Nephron (organoid): Measurements from ENCODE around the gene ABCA8.

Experiments
- H3K27ac Mint-ChIP-seq, 3 experiments: 2 replicates each; pipeline ENCODE4 v1.8.0; 2020; ENCODE audit warnings: mixed read lengths in 3 of 3, mild to moderate bottlenecking in 2 of 3, moderate library complexity in 1 of 3
- H3K27me3 Mint-ChIP-seq: 2 replicates; pipeline ENCODE4 v1.8.0; 2021; ENCODE audit warnings: low read depth, mild to moderate bottlenecking, moderate library complexity, mixed read lengths
- H3K36me3 Mint-ChIP-seq: 2 replicates; pipeline ENCODE4 v1.8.0; 2020; ENCODE audit warnings: low read depth, mixed read lengths
- H3K4me1 Mint-ChIP-seq: 2 replicates; pipeline ENCODE4 v1.8.0; 2020; ENCODE audit warnings: mixed read lengths
- H3K4me3 Mint-ChIP-seq, 3 experiments: 2 replicates each; pipeline ENCODE4 v1.8.0; 2020; ENCODE audit warnings: mild to moderate bottlenecking in 3 of 3, mixed read lengths in 3 of 3, moderate library complexity in 2 of 3
- H3K9me3 Mint-ChIP-seq: 2 replicates; pipeline ENCODE4 v1.8.0; 2020; ENCODE audit warnings: mixed read lengths
- CTCF ChIP-seq, 3 experiments: fragments of 200-600 bp; sonication (generic); IDR thresholded peaks; one replicate each; pipeline ENCODE4 v1.5.0; 2021; ENCODE audit warnings: antibody characterized with exemption in 3 of 3; ENCODE audit not compliant: unreplicated experiment in 3 of 3

ABCA8 gene

GRCh38 chr17:68847711-68848110 lies 107.5 kb downstream of the ABCA8 start:
- Mint-ChIP-seq H3K4me1 (peaks cover 53% of the 10 kb centered on the region), H3K27me3 (peaks cover 28% of the 10 kb centered on the region), H3K9me3 (peaks cover 10% of the 10 kb centered on the region), H3K27ac (peak overlapping the region in 2 of 3 experiments; percentile 48 to 61), H3K4me3 (no peak overlapping the region), H3K36me3 (no peaks in the 10 kb centered on the region)
- no peak for TF ChIP-seq CTCF (IDR thresholded peaks at IDR 0.05; ENCODE audit: unreplicated experiment in 3 of 3)

DNA sequence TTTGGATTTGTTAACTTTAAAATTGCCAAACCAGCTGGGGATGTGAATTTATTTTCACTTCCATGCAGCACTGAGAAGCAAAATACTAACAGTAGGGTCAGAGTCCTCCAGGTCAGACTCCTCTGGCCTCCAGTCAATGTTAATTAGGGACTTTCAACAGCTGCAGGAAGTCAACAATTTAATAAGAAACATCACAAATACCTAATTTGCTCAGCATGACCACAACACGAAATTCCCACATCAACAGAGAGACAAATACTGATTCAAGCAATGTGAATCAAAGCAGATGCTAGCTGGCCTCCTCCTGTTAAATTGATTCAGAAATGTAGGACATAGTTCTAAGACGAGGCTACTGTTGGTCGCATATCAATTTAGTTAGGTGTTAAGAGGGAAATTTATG lies 111.7 kb downstream of the ABCA8 start:
- Mint-ChIP-seq H3K9me3 (peaks cover 12% of the 10 kb centered on the region), H3K36me3 (no peaks in the 10 kb centered on the region), H3K27ac (no peak overlapping the region)

DNA sequence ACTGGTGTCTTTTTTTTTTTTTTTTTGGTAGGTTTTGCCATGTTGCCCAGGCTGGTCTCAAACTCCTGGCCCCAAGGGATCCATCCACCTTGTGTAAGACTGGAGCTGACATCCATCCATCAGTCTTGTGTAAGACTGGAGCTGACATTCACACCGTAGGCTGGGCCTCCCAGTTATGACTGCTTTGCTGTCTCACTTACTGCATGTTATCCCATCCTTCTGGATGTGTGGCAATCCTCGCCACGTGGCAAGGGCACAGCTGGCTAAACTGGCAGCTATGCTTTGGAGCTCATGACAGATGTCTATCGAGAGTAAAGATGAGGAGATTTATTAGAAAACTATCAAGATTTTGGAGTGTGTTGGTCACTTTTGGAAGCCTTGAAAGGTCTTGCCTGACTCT lies 115.1 kb downstream of the ABCA8 start:
- peaks cover 11% of the 10 kb centered on the region for H3K9me3 Mint-ChIP-seq
- H3K27me3 Mint-ChIP-seq: peaks cover 71% of the 10 kb centered on the region
- H3K36me3 Mint-ChIP-seq: no peaks in the 10 kb centered on the region
- H3K4me3 Mint-ChIP-seq: no peak overlapping the region
- H3K27ac Mint-ChIP-seq: no peak overlapping the region
- TF ChIP-seq CTCF (IDR thresholded peaks at IDR 0.05; ENCODE audit: unreplicated experiment in 3 of 3): no peak
- peaks cover 17% of the 10 kb centered on the region for H3K4me1 Mint-ChIP-seq

More for the DNA sequence above, 111.7 kb downstream of the ABCA8 start:
- no peak overlapping the region for H3K4me3 Mint-ChIP-seq
- H3K4me1 Mint-ChIP-seq: peaks cover 23% of the 10 kb centered on the region
- TF ChIP-seq CTCF (IDR thresholded peaks at IDR 0.05; ENCODE audit: unreplicated experiment in 3 of 3): no peak
- peaks cover 60% of the 10 kb centered on the region for H3K27me3 Mint-ChIP-seq

- H3K27me3 Mint-ChIP-seq: peaks cover 60% of the 10 kb centered on the region
- H3K9me3 Mint-ChIP-seq: peaks cover 10% of the 10 kb centered on the region
- H3K4me3 Mint-ChIP-seq: no peak overlapping the region
- no peaks in the 10 kb centered on the region for H3K36me3 Mint-ChIP-seq
- H3K4me1 Mint-ChIP-seq: peaks cover 23% of the 10 kb centered on the region
- no peak for TF ChIP-seq CTCF (IDR thresholded peaks at IDR 0.05; ENCODE audit: unreplicated experiment in 3 of 3)
- H3K27ac Mint-ChIP-seq: no peak overlapping the region
Observed at GRCh38 chr17:68835071-68835470, 120.1 kb downstream of the ABCA8 start.

DNA sequence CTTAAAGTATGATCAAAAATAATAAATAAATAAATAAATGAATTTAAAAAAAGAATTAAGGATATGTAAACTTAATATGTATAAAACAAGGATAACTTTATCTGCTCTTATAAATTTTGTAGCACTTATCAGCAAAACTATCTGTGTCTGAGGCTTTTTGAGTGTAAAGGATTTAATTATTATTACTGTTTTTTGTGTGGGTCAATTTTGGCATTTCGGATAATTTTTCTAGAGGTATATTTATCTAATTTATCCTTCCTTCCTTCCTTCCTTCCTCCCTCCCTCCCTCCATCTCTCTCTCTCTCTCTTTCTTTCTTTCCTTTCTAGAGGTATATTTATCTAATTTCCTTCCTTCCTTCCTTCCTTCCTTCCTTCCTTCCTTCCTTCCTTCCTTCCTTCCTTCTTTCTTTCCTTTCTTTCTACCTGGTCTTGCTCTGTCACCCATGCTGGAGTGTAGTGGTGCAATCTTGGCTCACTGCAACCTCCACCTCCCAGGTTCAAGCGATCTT lies 120.8 kb downstream of the ABCA8 start:
- H3K36me3 Mint-ChIP-seq: no peaks in the 10 kb centered on the region
- peaks cover 53% of the 10 kb centered on the region for H3K27me3 Mint-ChIP-seq
- no peak for TF ChIP-seq CTCF (IDR thresholded peaks at IDR 0.05; ENCODE audit: unreplicated experiment in 3 of 3)
- peaks cover 23% of the 10 kb centered on the region for H3K4me1 Mint-ChIP-seq
- no peak overlapping the region for H3K4me3 Mint-ChIP-seq
- H3K27ac Mint-ChIP-seq: no peak overlapping the region
- peaks cover 10% of the 10 kb centered on the region for H3K9me3 Mint-ChIP-seq

GRCh38 chr17:68832109-68832802 lies 122.9 kb downstream of the ABCA8 start:
- peaks cover 23% of the 10 kb centered on the region for H3K4me1 Mint-ChIP-seq
- TF ChIP-seq CTCF (IDR thresholded peaks at IDR 0.05; ENCODE audit: unreplicated experiment in 3 of 3): no peak
- H3K27ac Mint-ChIP-seq: peak overlapping the region in 1 of 3 experiments; percentile 81

More at GRCh38 chr17:68832109-68832802, 122.9 kb downstream of the ABCA8 start:
- Mint-ChIP-seq H3K27me3 (peaks cover 48% of the 10 kb centered on the region), H3K9me3 (peaks cover 16% of the 10 kb centered on the region), H3K36me3 (no peaks in the 10 kb centered on the region), H3K4me3 (no peak overlapping the region)
